ENCODE measurements around the gene MYO1H. TPM values are rescaled to one million over a fixed set of nuclear protein-coding genes. Genes with fewer than 3 reads are reported as not detected.
A peak's percentile ranks its signal among the peaks of the same experiment; 100 is the strongest.

Gene MYO1H
- total RNA-seq, 1 donor from 2014 or later: not detected

DNA sequence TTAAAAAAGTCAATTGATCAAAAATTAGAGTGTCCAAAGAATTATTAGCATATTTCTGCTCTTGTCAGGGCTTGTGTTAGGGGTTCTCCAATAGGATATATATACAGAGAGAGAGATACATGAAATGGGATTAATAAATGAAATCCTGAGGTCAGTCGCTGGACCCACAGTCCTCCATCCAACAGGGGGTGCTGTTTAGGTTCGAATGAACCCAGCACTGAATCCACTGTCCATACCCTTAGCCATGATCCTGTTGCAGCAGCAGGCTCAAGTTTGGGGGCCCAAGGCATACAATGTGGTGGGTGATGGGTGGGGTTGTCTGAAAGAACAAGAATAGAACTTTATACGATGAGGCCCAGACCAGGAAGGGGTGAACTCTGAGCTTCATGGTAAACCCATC is 780 bp upstream of the MYO1H start:
- TF ChIP-seq, protein P1, sequence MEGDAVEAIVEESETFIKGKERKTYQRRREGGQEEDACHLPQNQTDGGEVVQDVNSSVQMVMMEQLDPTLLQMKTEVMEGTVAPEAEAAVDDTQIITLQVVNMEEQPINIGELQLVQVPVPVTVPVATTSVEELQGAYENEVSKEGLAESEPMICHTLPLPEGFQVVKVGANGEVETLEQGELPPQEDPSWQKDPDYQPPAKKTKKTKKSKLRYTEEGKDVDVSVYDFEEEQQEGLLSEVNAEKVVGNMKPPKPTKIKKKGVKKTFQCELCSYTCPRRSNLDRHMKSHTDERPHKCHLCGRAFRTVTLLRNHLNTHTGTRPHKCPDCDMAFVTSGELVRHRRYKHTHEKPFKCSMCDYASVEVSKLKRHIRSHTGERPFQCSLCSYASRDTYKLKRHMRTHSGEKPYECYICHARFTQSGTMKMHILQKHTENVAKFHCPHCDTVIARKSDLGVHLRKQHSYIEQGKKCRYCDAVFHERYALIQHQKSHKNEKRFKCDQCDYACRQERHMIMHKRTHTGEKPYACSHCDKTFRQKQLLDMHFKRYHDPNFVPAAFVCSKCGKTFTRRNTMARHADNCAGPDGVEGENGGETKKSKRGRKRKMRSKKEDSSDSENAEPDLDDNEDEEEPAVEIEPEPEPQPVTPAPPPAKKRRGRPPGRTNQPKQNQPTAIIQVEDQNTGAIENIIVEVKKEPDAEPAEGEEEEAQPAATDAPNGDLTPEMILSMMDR (IDR thresholded peaks at IDR 0.05): peak; percentile 15
- Mint-ChIP-seq H3K4me1 (ENCODE audit: low read depth) (no peaks in the 10 kb centered on the region), H3K27ac (ENCODE audit: unreplicated experiment) (no peak overlapping the region), H3K27me3 (ENCODE audit: low read depth) (peaks cover 32% of the 10 kb centered on the region), H3K4me3 (ENCODE audit: unreplicated experiment) (no peak overlapping the region), H3K9me3 (ENCODE audit: low read depth) (peaks cover 9% of the 10 kb centered on the region), H3K36me3 (ENCODE audit: low read depth) (no peaks in the 10 kb centered on the region)
- no peak for DNase-seq (ENCODE audit: low spot score)

DNA sequence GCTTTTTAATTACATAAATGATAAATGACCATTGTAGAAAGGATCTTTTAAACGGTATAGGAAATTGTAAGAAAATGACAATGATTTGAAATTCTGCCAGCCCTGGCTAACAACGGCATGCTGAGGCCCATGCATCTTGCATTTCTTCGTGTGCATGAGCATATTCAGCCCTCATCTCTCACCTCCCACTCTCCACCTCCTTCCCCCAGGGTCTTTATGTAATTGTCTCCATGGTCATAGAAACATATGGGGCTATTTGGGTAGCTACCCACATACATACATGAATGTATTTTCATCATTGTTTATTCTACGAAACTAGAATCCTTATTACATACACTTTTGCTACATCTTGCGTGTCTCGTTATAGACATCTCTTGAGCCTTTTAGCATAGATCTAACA is 4.5 kb downstream of the MYO1H start:
- Mint-ChIP-seq H3K27me3 (ENCODE audit: low read depth) (peaks cover 39% of the 10 kb centered on the region), H3K4me1 (ENCODE audit: low read depth) (no peaks in the 10 kb centered on the region), H3K27ac (ENCODE audit: unreplicated experiment) (no peak overlapping the region), H3K36me3 (ENCODE audit: low read depth) (no peaks in the 10 kb centered on the region), H3K4me3 (ENCODE audit: unreplicated experiment) (no peak overlapping the region), H3K9me3 (ENCODE audit: low read depth) (no peaks in the 10 kb centered on the region)
- no peak for DNase-seq (ENCODE audit: low spot score)
- TF ChIP-seq, protein P1 (IDR thresholded peaks at IDR 0.05): no peak

- TF ChIP-seq, protein P1 (IDR thresholded peaks at IDR 0.05): no peak
- no peaks in the 10 kb centered on the region for H3K36me3 Mint-ChIP-seq (ENCODE audit: low read depth)
- peaks cover 61% of the 10 kb centered on the region for H3K27me3 Mint-ChIP-seq (ENCODE audit: low read depth)
- no peak overlapping the region for H3K27ac Mint-ChIP-seq (ENCODE audit: unreplicated experiment)
- no peak for DNase-seq (ENCODE audit: low spot score)
- no peak overlapping the region for H3K4me3 Mint-ChIP-seq (ENCODE audit: unreplicated experiment)
- no peaks in the 10 kb centered on the region for H3K4me1 Mint-ChIP-seq (ENCODE audit: low read depth)
- H3K9me3 Mint-ChIP-seq (ENCODE audit: low read depth): no peaks in the 10 kb centered on the region
Observed at GRCh38 chr12:109356577-109356976, 8.9 kb downstream of the MYO1H start.

DNA sequence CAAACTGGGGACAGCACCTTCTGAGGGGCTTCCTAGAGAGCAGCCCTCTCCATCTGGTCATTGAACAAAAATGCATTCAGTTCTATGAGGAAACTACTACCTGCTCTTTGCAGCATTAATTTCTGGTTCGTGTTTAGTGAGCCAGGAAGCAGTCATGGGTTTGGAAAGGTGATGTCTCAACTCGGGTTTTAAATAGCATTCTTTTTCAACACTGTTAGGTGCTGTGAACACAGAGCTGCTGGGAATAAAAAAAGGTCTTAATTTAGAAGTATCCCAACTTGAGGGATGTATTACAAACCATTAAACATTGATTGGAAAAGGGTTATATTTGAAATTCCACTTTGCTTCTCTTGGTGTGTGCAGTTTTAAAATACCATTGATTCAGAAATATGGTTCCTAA is 9.3 kb downstream of the MYO1H start:
- TF ChIP-seq, protein P1 (IDR thresholded peaks at IDR 0.05): no peak
- Mint-ChIP-seq H3K27ac (ENCODE audit: unreplicated experiment) (no peak overlapping the region), H3K27me3 (ENCODE audit: low read depth) (peaks cover 61% of the 10 kb centered on the region), H3K9me3 (ENCODE audit: low read depth) (no peaks in the 10 kb centered on the region), H3K36me3 (ENCODE audit: low read depth) (no peaks in the 10 kb centered on the region), H3K4me3 (ENCODE audit: unreplicated experiment) (no peak overlapping the region), H3K4me1 (ENCODE audit: low read depth) (no peaks in the 10 kb centered on the region)
- no peak for DNase-seq (ENCODE audit: low spot score)

DNA sequence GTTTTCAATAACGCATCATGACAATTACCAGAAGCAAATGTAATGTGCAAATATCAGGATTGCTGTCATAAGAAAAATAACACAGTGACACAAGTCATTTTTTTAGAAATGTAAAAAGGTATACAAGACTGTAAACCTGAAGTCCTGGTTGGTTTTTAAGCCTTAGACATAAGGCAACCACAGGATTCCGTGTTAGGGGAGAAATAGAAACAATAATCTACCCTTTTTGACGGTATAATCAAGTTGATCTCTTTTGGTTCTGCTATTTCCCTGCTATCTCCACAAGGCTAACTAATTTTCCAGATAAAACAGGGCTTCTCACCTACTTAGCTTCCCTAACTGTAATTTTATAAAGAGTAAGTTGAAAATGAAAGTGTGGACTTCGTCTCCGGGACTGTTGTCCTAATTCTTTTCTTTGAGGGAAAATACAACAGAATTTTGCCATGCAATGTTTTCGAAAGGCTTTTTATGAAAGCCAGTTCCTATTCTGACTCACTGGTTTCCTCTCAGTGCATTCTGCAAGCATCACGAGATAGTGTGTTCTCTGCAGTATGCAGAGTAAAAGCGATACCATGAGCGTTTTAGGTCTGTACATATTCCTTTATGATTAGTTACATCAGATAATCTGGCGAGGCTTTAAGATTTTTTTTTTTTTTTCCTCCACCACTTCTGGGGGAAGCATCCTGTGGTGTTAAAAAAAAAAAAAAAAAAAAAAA is 10.6 kb downstream of the MYO1H start:
- no peak overlapping the region for H3K4me3 Mint-ChIP-seq (ENCODE audit: unreplicated experiment)
- DNase-seq (ENCODE audit: low spot score): no peak
- H3K9me3 Mint-ChIP-seq (ENCODE audit: low read depth): no peaks in the 10 kb centered on the region
- TF ChIP-seq, protein P1 (IDR thresholded peaks at IDR 0.05): no peak
- no peak overlapping the region for H3K27ac Mint-ChIP-seq (ENCODE audit: unreplicated experiment)
- H3K36me3 Mint-ChIP-seq (ENCODE audit: low read depth): no peaks in the 10 kb centered on the region
- peaks cover 64% of the 10 kb centered on the region for H3K27me3 Mint-ChIP-seq (ENCODE audit: low read depth)
- no peaks in the 10 kb centered on the region for H3K4me1 Mint-ChIP-seq (ENCODE audit: low read depth)
